NB4 (cell line): ENCODE data around the gene GRIN2A.

ENCODE experiments used
- CTCF ChIP-seq: IDR thresholded peaks from one replicate; pipeline ENCODE4 v1.5.1; 2012; ENCODE audit warnings: low read depth, low read length
- MAX ChIP-seq: IDR thresholded peaks from 2 replicates; pipeline ENCODE4 v1.6.1; 2011; ENCODE audit warnings: low read depth, low read length
- POLR2A ChIP-seq: IDR thresholded peaks from 2 replicates; pipeline ENCODE4 v1.6.1; 2011; ENCODE audit warnings: mild to moderate bottlenecking; ENCODE audit not compliant: insufficient read length; ENCODE audit errors: extremely low read depth

- TF ChIP-seq CTCF, result no peak
- no peak for TF ChIP-seq POLR2A
- TF ChIP-seq MAX, result no peak
These were observed 60.3 kb downstream of the GRIN2A start for GRCh38 chr16:10121897-10122425.
